ENCODE results near the gene ATP9B.

DNA sequence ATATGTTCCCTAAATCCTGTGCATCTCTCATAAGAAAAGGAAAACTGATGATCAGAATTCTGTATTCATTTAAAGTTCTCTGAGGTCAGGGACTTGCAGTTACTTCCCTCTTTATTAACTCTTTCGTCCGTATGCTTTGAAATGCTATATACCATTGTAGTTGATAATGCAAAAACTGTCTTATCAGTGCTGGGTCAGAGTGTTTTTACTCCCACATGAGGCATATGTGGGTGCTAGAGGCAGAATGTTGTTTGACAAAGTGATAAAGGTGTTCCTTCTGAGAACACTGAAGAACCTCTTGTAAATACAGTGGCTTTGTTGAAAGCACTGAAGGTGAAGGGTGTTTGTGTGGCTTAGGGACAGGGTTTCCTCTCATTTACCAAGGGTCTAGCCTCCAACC is 190.0 kb downstream of the ATP9B start:
- TF ChIP-seq EZH2phosphoT487 (IDR thresholded peaks at IDR 0.05; ENCODE audit: insufficient read depth, low read depth) (no peak), EZH2 (IDR thresholded peaks at IDR 0.05; ENCODE audit: insufficient read depth, poor library complexity, severe bottlenecking) (no peak)

Data from GM23248 (cell line).